SHP77 treated with DMSO at 0.1 percent for 48 hours (cell line): ENCODE measurements around the gene CNKSR3.
A peak's percentile ranks its signal among the peaks of the same experiment; 100 is the strongest.
"Not testable (repeated sequence)": the region's sequence is repeated elsewhere in the genome, so short reads cannot be mapped to it uniquely, and the experiment has no call there.

Experiments used
- DNase-seq: peaks from one replicate; lab custom pipeline; 2025; lab: John Stamatoyannopoulos, UW

Gene CNKSR3

GRCh38 chr6:154528310-154528915, 17.9 kb upstream of the CNKSR3 start:
- no peak for DNase-seq

GRCh38 chr6:154526996-154527395, 16.5 kb upstream of the CNKSR3 start:
- no peak for DNase-seq

GRCh38 chr6:154522576-154522975, 12.1 kb upstream of the CNKSR3 start:
- DNase-seq, result no peak

GRCh38 chr6:154521412-154521811, 10.9 kb upstream of the CNKSR3 start:
- DNase-seq, result no peak

GRCh38 chr6:154520280-154520679, 9.8 kb upstream of the CNKSR3 start:
- no peak for DNase-seq

- no peak for DNase-seq
Measured at GRCh38 chr6:154518396-154518795, 7.9 kb upstream of the CNKSR3 start.

GRCh38 chr6:154516276-154516675, 5.8 kb upstream of the CNKSR3 start:
- no peak for DNase-seq

- no peak for DNase-seq
Measured at GRCh38 chr6:154515826-154516225, 5.3 kb upstream of the CNKSR3 start.

- DNase-seq, result not testable (repeated sequence)
Measured at GRCh38 chr6:154515076-154515475, 4.6 kb upstream of the CNKSR3 start.

GRCh38 chr6:154514481-154514880, 4.0 kb upstream of the CNKSR3 start:
- peak; percentile 35 for DNase-seq

GRCh38 chr6:154513601-154514320, 3.3 kb upstream of the CNKSR3 start:
- no peak for DNase-seq

- DNase-seq, result no peak
Measured at GRCh38 chr6:154512201-154512600, 1.7 kb upstream of the CNKSR3 start.

- DNase-seq, result peak; percentile 60
Measured at GRCh38 chr6:154511791-154512190, 1.3 kb upstream of the CNKSR3 start.

GRCh38 chr6:154509421-154510143, 903 bp downstream of the CNKSR3 start:
- no peak for DNase-seq

GRCh38 chr6:154508573-154509375, 1.7 kb downstream of the CNKSR3 start:
- no peak for DNase-seq

GRCh38 chr6:154506991-154507898, 3.2 kb downstream of the CNKSR3 start:
- DNase-seq, result no peak

GRCh38 chr6:154506582-154506981, 3.9 kb downstream of the CNKSR3 start:
- no peak for DNase-seq

GRCh38 chr6:154506108-154506507, 4.4 kb downstream of the CNKSR3 start:
- no peak for DNase-seq

- no peak for DNase-seq
Measured at GRCh38 chr6:154504865-154505449, 5.5 kb downstream of the CNKSR3 start.

- DNase-seq, result no peak
Measured at GRCh38 chr6:154504102-154504501, 6.4 kb downstream of the CNKSR3 start.

GRCh38 chr6:154503658-154504057, 6.8 kb downstream of the CNKSR3 start:
- no peak for DNase-seq
